22Rv1 (cell line): ENCODE data around the gene KRTAP10-12.

ENCODE experiments used
- CTCF ChIP-seq: fragments of 450-650 bp; IDR thresholded peaks from 2 replicates; pipeline ENCODE4 v1.5.1; 2017; ENCODE audit warnings: mild to moderate bottlenecking
- ZFX ChIP-seq: fragments of 450-650 bp; IDR thresholded peaks from 2 replicates; pipeline ENCODE4 v1.6.1; 2017; ENCODE audit warnings: antibody characterized with exemption, borderline replicate concordance

GRCh38 chr21:44709426-44710293 is 12.7 kb downstream of the KRTAP10-12 start:
- no peak for TF ChIP-seq CTCF
- TF ChIP-seq ZFX = no peak
